GM21423 (cell line): ENCODE data around the gene PPP3R1.

ENCODE experiments used
- ATAC-seq: cut with Tn5 transposase; IDR thresholded peaks from one replicate; pipeline ENCODE4 v1.9.1; 2021; ENCODE audit warnings: mild to moderate bottlenecking, moderate library complexity; ENCODE audit not compliant: unreplicated experiment

PPP3R1 gene

GRCh38 chr2:68263632-68264031 is 11.3 kb upstream of the PPP3R1 start:
- no peak for ATAC-seq

GRCh38 chr2:68258851-68259250 is 6.5 kb upstream of the PPP3R1 start:
- no peak for ATAC-seq

GRCh38 chr2:68256093-68256450 is 3.7 kb upstream of the PPP3R1 start:
- ATAC-seq = no peak

- ATAC-seq = no peak
These were observed 1.1 kb upstream of the PPP3R1 start for GRCh38 chr2:68253219-68254068.

- peak; percentile 8 for ATAC-seq
These were observed 405 bp downstream of the PPP3R1 start for GRCh38 chr2:68251855-68252399.

GRCh38 chr2:68251187-68251854 is 1.0 kb downstream of the PPP3R1 start:
- ATAC-seq = peak; percentile 52

GRCh38 chr2:68250652-68251186 is 1.6 kb downstream of the PPP3R1 start:
- ATAC-seq = no peak

GRCh38 chr2:68250196-68250595 is 2.1 kb downstream of the PPP3R1 start:
- ATAC-seq = no peak

GRCh38 chr2:68248806-68249205 is 3.5 kb downstream of the PPP3R1 start:
- ATAC-seq = no peak

GRCh38 chr2:68248361-68248760 is 4.0 kb downstream of the PPP3R1 start:
- no peak for ATAC-seq

GRCh38 chr2:68246396-68246795 is 5.9 kb downstream of the PPP3R1 start:
- ATAC-seq = no peak

- ATAC-seq = no peak
These were observed 6.7 kb downstream of the PPP3R1 start for GRCh38 chr2:68245672-68246071.

- ATAC-seq = no peak
These were observed 7.3 kb downstream of the PPP3R1 start for GRCh38 chr2:68245066-68245465.

- ATAC-seq = no peak
These were observed 7.9 kb downstream of the PPP3R1 start for GRCh38 chr2:68244456-68244855.

- ATAC-seq = no peak
These were observed 10.6 kb downstream of the PPP3R1 start for GRCh38 chr2:68241732-68242131.

GRCh38 chr2:68240446-68240845 is 11.9 kb downstream of the PPP3R1 start:
- no peak for ATAC-seq

GRCh38 chr2:68238955-68239822 is 13.1 kb downstream of the PPP3R1 start:
- ATAC-seq = no peak

- ATAC-seq = no peak
These were observed 14.3 kb downstream of the PPP3R1 start for GRCh38 chr2:68237976-68238580.

- no peak for ATAC-seq
These were observed 14.9 kb downstream of the PPP3R1 start for GRCh38 chr2:68237404-68237803.

GRCh38 chr2:68236876-68237275 is 15.5 kb downstream of the PPP3R1 start:
- no peak for ATAC-seq
